GM08714 (cell line): ENCODE results near the gene ATP11C.
A peak's percentile ranks its signal among the peaks of the same experiment; 100 is the strongest.
"Not testable (repeated sequence)": the region's sequence is repeated elsewhere in the genome, so short reads cannot be mapped to it uniquely, and the experiment has no call there.

Experiments
- H3K4me3 ChIP-seq: fragments of 200-500 bp; sonication (Bioruptor generic); 2 replicates; pipeline ENCODE4 v1.5.1; 2014; ENCODE audit warnings: mild to moderate bottlenecking, low read length, inconsistent platforms
- ZNF274 ChIP-seq: IDR thresholded peaks from 2 replicates; pipeline ENCODE4 v1.6.1; 2012; ENCODE audit warnings: mild to moderate bottlenecking, low read depth, low read length

Gene ATP11C

GRCh38 chrX:139708067-139708466 lies 224.8 kb downstream of the ATP11C start, which contains the start of gene MCF2:
TSS of gene MCF2 (minus strand) at chrX:139708167. CDS start at chrX:139651744, 56,423 bp downstream.
- no peak for TF ChIP-seq ZNF274

DNA sequence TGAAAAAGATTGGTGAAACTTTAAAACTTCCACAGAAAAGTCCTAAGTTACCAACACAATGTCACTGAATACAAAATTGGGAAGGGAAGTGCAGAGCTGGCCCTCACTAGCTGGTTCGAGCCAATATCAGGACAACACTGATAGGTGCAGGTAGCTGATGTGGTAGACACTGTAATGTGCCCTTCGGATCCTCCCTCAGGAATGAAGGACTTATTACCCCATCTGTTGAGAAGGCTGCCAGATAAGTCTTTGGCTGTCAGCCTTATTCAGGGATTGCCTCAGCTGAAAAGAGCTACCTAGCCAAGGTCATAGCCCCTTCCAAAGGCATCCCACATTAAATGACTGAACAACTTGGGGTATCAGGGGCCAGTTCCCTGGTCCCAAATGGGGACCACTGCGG lies 230.2 kb downstream of the ATP11C start:
- no peak overlapping the region for H3K4me3 ChIP-seq
- TF ChIP-seq ZNF274: no peak

More at GRCh38 chrX:139708067-139708466, 224.8 kb downstream of the ATP11C start, which contains the start of gene MCF2:
- H3K4me3 ChIP-seq: no peak within 1 kb of the TSS

DNA sequence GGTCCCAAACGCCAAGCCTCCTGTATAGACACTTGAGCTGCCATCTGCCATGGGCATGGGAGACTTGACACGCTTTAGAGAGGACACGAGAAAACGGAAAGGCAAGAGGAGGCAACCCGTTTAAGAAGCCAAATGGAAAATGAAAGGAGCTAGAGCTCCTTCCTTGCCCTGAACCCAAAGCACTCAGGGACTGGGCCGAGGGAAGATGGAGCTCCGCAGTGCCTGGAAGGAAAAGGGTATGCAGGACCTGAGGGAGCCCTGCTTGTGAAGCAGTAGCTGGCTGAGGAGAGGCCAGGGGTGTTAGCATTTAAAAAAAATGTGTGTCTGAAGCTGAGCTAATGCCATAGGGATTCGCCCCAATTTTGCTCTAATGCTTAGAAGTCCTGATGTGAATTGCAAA lies 239.9 kb downstream of the ATP11C start:
- no peak overlapping the region for H3K4me3 ChIP-seq
- TF ChIP-seq ZNF274: no peak

- no peak for TF ChIP-seq ZNF274
- H3K4me3 ChIP-seq: no peak overlapping the region; the same call in 1 of the 2 replicates
Measured at GRCh38 chrX:139692506-139692849, 240.4 kb downstream of the ATP11C start.

DNA sequence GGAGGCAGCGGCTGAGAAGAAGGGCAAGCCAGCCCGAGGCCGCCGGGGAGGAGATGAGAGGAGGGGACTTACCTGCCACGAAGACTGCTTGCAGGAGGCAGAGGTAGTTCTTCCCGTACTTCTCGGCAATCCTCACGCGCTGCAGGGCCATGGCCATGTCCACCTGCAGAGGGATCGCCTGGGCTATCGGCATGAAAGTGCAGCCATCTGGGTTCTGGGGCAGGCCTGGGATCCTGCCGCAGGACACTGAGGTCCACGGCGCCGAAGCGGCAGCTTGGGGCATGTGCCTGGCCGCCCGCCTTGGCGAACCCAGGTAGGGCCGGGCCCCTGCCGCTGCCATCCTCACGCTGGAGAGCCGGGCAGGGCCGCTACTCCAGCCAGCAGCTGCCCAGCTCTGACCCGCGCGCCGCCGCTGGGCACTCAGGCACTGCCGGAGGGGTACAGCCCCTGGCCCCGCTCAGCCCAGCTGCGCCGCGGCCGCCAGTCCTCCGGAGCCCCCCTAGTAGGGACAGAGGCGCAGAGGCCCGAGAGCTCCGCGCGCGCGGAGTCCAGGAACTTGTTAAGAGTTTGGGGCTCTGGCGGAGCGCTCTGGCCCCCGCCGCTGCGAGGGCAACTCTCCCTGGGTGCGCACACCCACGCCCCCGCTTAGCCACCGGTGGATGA lies 240.9 kb downstream of the ATP11C start:
- TF ChIP-seq ZNF274: no peak
- H3K4me3 ChIP-seq: peak overlapping the region; percentile 37; the same call in 1 of the 2 replicates

DNA sequence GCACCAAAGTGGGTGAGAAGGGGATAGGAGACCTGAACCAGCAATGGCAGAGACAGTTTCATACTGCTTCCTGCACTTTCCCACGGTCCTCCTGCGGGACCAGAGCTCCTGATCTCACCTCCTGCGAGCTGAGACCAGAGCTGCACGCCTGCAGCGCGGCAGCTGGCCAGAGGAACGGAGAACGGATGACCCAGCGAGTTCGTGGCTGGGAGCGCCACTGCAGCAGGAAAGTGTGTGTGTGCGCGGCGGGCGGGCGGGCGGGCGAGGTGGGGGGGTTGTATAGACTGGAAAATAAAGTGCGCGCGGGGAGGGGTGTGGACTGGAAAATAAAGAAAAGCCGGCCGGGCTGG lies 241.4 kb downstream of the ATP11C start:
- H3K4me3 ChIP-seq: no peak overlapping the region
- no peak for TF ChIP-seq ZNF274

GRCh38 chrX:139685175-139685574 lies 247.7 kb downstream of the ATP11C start:
- H3K4me3 ChIP-seq: not testable (repeated sequence)

- TF ChIP-seq ZNF274: no peak
Measured at GRCh38 chrX:139680356-139680755, 252.5 kb downstream of the ATP11C start.

More at GRCh38 chrX:139680356-139680755, 252.5 kb downstream of the ATP11C start:
- H3K4me3 ChIP-seq: no peak overlapping the region
